Caco-2 (cell line): ENCODE measurements around the gene PCDHA2. TPM values are rescaled to one million over a fixed set of nuclear protein-coding genes. Genes with fewer than 3 reads are reported as not detected.
"Not testable (repeated sequence)": the region's sequence is repeated elsewhere in the genome, so short reads cannot be mapped to it uniquely, and the experiment has no call there.

ENCODE experiments used
- BruUV-seq: library from RNA; stranded (reverse); fragments of 400-500 nt; replicated peaks from 2 replicates; lab custom pipeline; 2021; lab: Mats Ljungman, UMichigan
- CTCF ChIA-PET: fragments of 300-600 bp; sonication (Branson Sonifier 250); formaldehyde crosslinking; loops from one replicate; lab custom pipeline; 2022; ENCODE audit warnings: antibody characterized with exemption; lab: Charles Lee
- POLR2A ChIA-PET: fragments of 300-600 bp; sonication (Branson Sonifier 250); formaldehyde crosslinking; loops from one replicate; lab custom pipeline; 2022; ENCODE audit warnings: antibody characterized with exemption; lab: Charles Lee
- DNase-seq, 2 experiments: peaks; one replicate each; pipeline versions ENCODE4 v3.0.0 to v3.0.0-alpha.2; 2020 to 2022
- H3K27me3 ChIP-seq: replicated peaks from 2 replicates; pipeline ENCODE4 v1.6.0; 2011; ENCODE audit warnings: low read length; ENCODE audit not compliant: control insufficient read depth, insufficient read depth
- H3K36me3 ChIP-seq: 2 replicates; pipeline ENCODE4 v1.5.1; 2011; ENCODE audit warnings: low read length; ENCODE audit not compliant: control insufficient read depth, insufficient read depth
- H3K4me1 ChIP-seq: fragments of 250-450 bp; sonication (Bioruptor Pico); 2 replicates; pipeline ENCODE4 v1.5.1; 2020; ENCODE audit warnings: mild to moderate bottlenecking
- H3K4me3 ChIP-seq: 2 replicates; pipeline ENCODE4 v1.5.1; 2011; ENCODE audit warnings: low read depth, mild to moderate bottlenecking, control low read depth, low read length
- H3K9me3 ChIP-seq: fragments of 250-450 bp; sonication (Bioruptor Pico); 2 replicates; pipeline ENCODE4 v1.5.1; 2020; ENCODE audit warnings: mild to moderate bottlenecking, moderate library complexity
- H3K27ac Mint-ChIP-seq: one replicate; pipeline ENCODE4 v1.8.0; 2022; ENCODE audit warnings: mixed read lengths; ENCODE audit not compliant: unreplicated experiment
- H3K27me3 Mint-ChIP-seq: one replicate; pipeline ENCODE4 v1.8.0; 2022; ENCODE audit warnings: mixed read lengths; ENCODE audit not compliant: insufficient read depth, unreplicated experiment
- H3K36me3 Mint-ChIP-seq: one replicate; pipeline ENCODE4 v1.8.0; 2022; ENCODE audit warnings: mild to moderate bottlenecking, mixed read lengths; ENCODE audit not compliant: insufficient read depth, unreplicated experiment
- H3K4me1 Mint-ChIP-seq: one replicate; pipeline ENCODE4 v1.8.0; 2022; ENCODE audit warnings: low read depth, mixed read lengths; ENCODE audit not compliant: unreplicated experiment
- H3K4me3 Mint-ChIP-seq: one replicate; pipeline ENCODE4 v1.8.0; 2022; ENCODE audit warnings: mild to moderate bottlenecking, moderate library complexity, mixed read lengths; ENCODE audit not compliant: unreplicated experiment
- H3K9me3 Mint-ChIP-seq: one replicate; pipeline ENCODE4 v1.8.0; 2022; ENCODE audit warnings: mixed read lengths; ENCODE audit not compliant: unreplicated experiment
- CTCF ChIP-seq, 2 experiments: fragments of 200-600 bp in 1 of 2; IDR thresholded peaks; 1 replicate in 1 of 2; 2 replicates in 1 of 2; pipeline versions ENCODE4 v1.5.1 to v1.8.0; 2011 to 2022; ENCODE audit warnings: antibody characterized with exemption in 1 of 2, control low read depth in 1 of 2, inconsistent platforms in 1 of 2, low read depth in 1 of 2, low read length in 1 of 2, mild to moderate bottlenecking in 1 of 2, moderate library complexity in 1 of 2; ENCODE audit not compliant: insufficient read depth in 1 of 2, severe bottlenecking in 1 of 2, unreplicated experiment in 1 of 2
- intact Hi-C: fragments of 100-400 bp; cut with micrococcal nuclease; formaldehyde crosslinking; loops from one replicate; pipeline ENCODE4 v1.10.0; 2022; ENCODE audit not compliant: unreplicated experiment
- total RNA-seq: library from RNA; stranded (reverse); gene quantifications from 2 replicates; pipeline ENCODE4 v1.2.3, GENCODE V29; 2022

The PCDHA2 gene
- total RNA-seq, 1 experiment from 2014 or later: not detected

GRCh38 chr5:140787849-140788504 lies 6.7 kb upstream of the PCDHA2 start:
- BruUV-seq, H3K27me3 Mint-ChIP-seq, H3K4me1 Mint-ChIP-seq, DNase-seq, POLR2A ChIA-PET, H3K4me3 ChIP-seq, H3K4me3 Mint-ChIP-seq, H3K27ac Mint-ChIP-seq, CTCF ChIA-PET, H3K27me3 ChIP-seq, H3K4me1 ChIP-seq, intact Hi-C loops, H3K36me3 ChIP-seq, H3K36me3 Mint-ChIP-seq: not testable (repeated sequence)
- H3K9me3 ChIP-seq: peaks cover 16% of the 10 kb centered on the region; the same call in 1 of the 2 replicates
- peaks cover 25% of the 10 kb centered on the region for H3K9me3 Mint-ChIP-seq

- intact Hi-C loops: no loop called here
- TF ChIP-seq CTCF (IDR thresholded peaks at IDR 0.05; ENCODE audit: insufficient read depth in 1 of 2, low read depth in 1 of 2, low read length in 1 of 2, severe bottlenecking in 1 of 2, unreplicated experiment in 1 of 2): no peak
- no TSS peak for BruUV-seq
- POLR2A ChIA-PET: no interaction called here
- Histone ChIP-seq H3K4me1 (no peaks in the 10 kb centered on the region), H3K27me3 (no peaks in the 10 kb centered on the region), H3K36me3 (no peaks in the 10 kb centered on the region), H3K9me3 (peaks cover 11% of the 10 kb centered on the region; the same call in 1 of the 2 replicates), H3K4me3 (no peak overlapping the region)
- no peak for DNase-seq
- H3K27me3 Mint-ChIP-seq: no peaks in the 10 kb centered on the region
- no peaks in the 10 kb centered on the region for H3K4me1 Mint-ChIP-seq
- H3K9me3 Mint-ChIP-seq: peaks cover 16% of the 10 kb centered on the region
- H3K27ac Mint-ChIP-seq: no peak overlapping the region
- no peak overlapping the region for H3K4me3 Mint-ChIP-seq
- no peaks in the 10 kb centered on the region for H3K36me3 Mint-ChIP-seq
- CTCF ChIA-PET: no interaction called here
Observed at GRCh38 chr5:140791089-140791488, 3.6 kb upstream of the PCDHA2 start.

- Mint-ChIP-seq H3K4me1 (no peaks in the 10 kb centered on the region), H3K27me3 (no peaks in the 10 kb centered on the region), H3K36me3 (no peaks in the 10 kb centered on the region), H3K4me3 (no peak overlapping the region), H3K27ac (no peak overlapping the region), H3K9me3 (peaks cover 16% of the 10 kb centered on the region)
- Histone ChIP-seq H3K4me3 (no peak overlapping the region), H3K27me3 (no peaks in the 10 kb centered on the region), H3K36me3 (no peaks in the 10 kb centered on the region), H3K9me3 (peaks cover 3% of the 10 kb centered on the region; the same call in 1 of the 2 replicates), H3K4me1 (no peaks in the 10 kb centered on the region)
- TF ChIP-seq CTCF (IDR thresholded peaks at IDR 0.05; ENCODE audit: insufficient read depth in 1 of 2, low read depth in 1 of 2, low read length in 1 of 2, severe bottlenecking in 1 of 2, unreplicated experiment in 1 of 2): no peak
- DNase-seq: peak in 1 of 2 experiments; percentile 12
- POLR2A ChIA-PET: no interaction called here
- no TSS peak for BruUV-seq
- CTCF ChIA-PET: no interaction called here
- intact Hi-C loops: no loop called here
Observed at GRCh38 chr5:140795259-140795641, 598 bp downstream of the PCDHA2 start.

- H3K36me3 Mint-ChIP-seq, H3K27me3 Mint-ChIP-seq, BruUV-seq, H3K4me3 Mint-ChIP-seq, H3K27me3 ChIP-seq, H3K9me3 ChIP-seq, DNase-seq, H3K27ac Mint-ChIP-seq, H3K36me3 ChIP-seq, H3K4me1 Mint-ChIP-seq, CTCF ChIA-PET, POLR2A ChIA-PET, H3K4me1 ChIP-seq, intact Hi-C loops, H3K4me3 ChIP-seq: not testable (repeated sequence)
- H3K9me3 Mint-ChIP-seq: peaks cover 16% of the 10 kb centered on the region
Observed at GRCh38 chr5:140796072-140796717, 1.5 kb downstream of the PCDHA2 start.
